CD4-positive, alpha-beta T cell (primary cell): ENCODE measurements around the gene GOLGA1. TPM values are rescaled to one million over a fixed set of nuclear protein-coding genes. Genes with fewer than 3 reads are reported as not detected.

Experiments used
- ATAC-seq: fragments of 200-7000 bp; cut with Tn5 transposase; one replicate; pipeline ENCODE4 v1.10.0; 2022; ENCODE audit warnings: mild to moderate bottlenecking; ENCODE audit not compliant: poor library complexity
- CTCF ChIA-PET: fragments of 350-600 bp; sonication (Branson Sonifier 250); formaldehyde crosslinking; loops from one replicate; lab custom pipeline; 2021; ENCODE audit warnings: antibody characterized with exemption, inconsistent platforms; lab: Charles Lee
- POLR2A ChIA-PET: fragments of 350-600 bp; sonication (Branson Sonifier 250); formaldehyde crosslinking; loops from one replicate; lab custom pipeline; 2021; ENCODE audit warnings: antibody characterized with exemption, inconsistent platforms; lab: Charles Lee
- DNase-seq, 14 experiments: peaks; one replicate each; pipeline ENCODE4 v3.0.0-alpha.2; 2013 to 2020; ENCODE audit warnings: mixed read lengths in 2 of 14
- H3K27ac ChIP-seq, 2 donors: one replicate each; pipeline versions ENCODE4 v1.5.1 to v1.7.0; 2013; ENCODE audit warnings: low read length in 2 of 2, low read depth in 1 of 2, mild to moderate bottlenecking in 1 of 2
- H3K27me3 ChIP-seq, 2 experiments: 1 replicate in 1 of 2; 2 replicates in 1 of 2; pipeline versions ENCODE4 v1.6.1 to v1.7.0; 2013; ENCODE audit warnings: low read length in 2 of 2, control low read depth in 1 of 2, mild to moderate bottlenecking in 1 of 2, moderate library complexity in 1 of 2; ENCODE audit not compliant: insufficient read depth in 2 of 2, control insufficient read depth in 1 of 2
- H3K36me3 ChIP-seq: one replicate; pipeline ENCODE4 v1.6.1; 2013; ENCODE audit warnings: low read length, control low read depth; ENCODE audit not compliant: insufficient read depth
- H3K4me1 ChIP-seq: one replicate; pipeline ENCODE4 v1.6.1; 2013; ENCODE audit warnings: low read length, control low read depth; ENCODE audit not compliant: insufficient read depth
- H3K4me3 ChIP-seq: one replicate; pipeline ENCODE4 v1.5.1; 2013; ENCODE audit warnings: mild to moderate bottlenecking, low read length, moderate library complexity
- H3K9me3 ChIP-seq, 2 experiments: 1 replicate in 1 of 2; 2 replicates in 1 of 2; pipeline versions ENCODE4 v1.6.1 to v1.7.0; 2013; ENCODE audit warnings: low read length in 2 of 2, mild to moderate bottlenecking in 2 of 2, control low read depth in 1 of 2, moderate library complexity in 1 of 2; ENCODE audit not compliant: control insufficient read depth in 1 of 2, insufficient read depth in 1 of 2
- H3K27ac Mint-ChIP-seq: one replicate; pipeline ENCODE4 v1.8.0; 2020; ENCODE audit warnings: mixed read lengths
- H3K27me3 Mint-ChIP-seq: one replicate; pipeline ENCODE4 v1.8.0; 2021; ENCODE audit warnings: mixed read lengths
- H3K36me3 Mint-ChIP-seq: one replicate; pipeline ENCODE4 v1.8.0; 2021; ENCODE audit warnings: low read depth, mixed read lengths
- H3K4me1 Mint-ChIP-seq: one replicate; pipeline ENCODE4 v1.8.0; 2021; ENCODE audit warnings: low read depth, mixed read lengths
- H3K4me3 Mint-ChIP-seq: one replicate; pipeline ENCODE4 v1.8.0; 2020; ENCODE audit warnings: mild to moderate bottlenecking, mixed read lengths
- H3K9me3 Mint-ChIP-seq: one replicate; pipeline ENCODE4 v1.8.0; 2020; ENCODE audit warnings: mixed read lengths
- intact Hi-C, 2 experiments: fragments of 100-400 bp; cut with DNase I in 1 of 2; cut with micrococcal nuclease in 1 of 2; formaldehyde crosslinking; loops; one replicate each; pipeline versions ENCODE4 v1.15.1 to v1.9.0; 2023 to 2025; cut with DNase I, micrococcal nuclease
- total RNA-seq, 174 experiments: library from RNA in 2 of 174; stranded (reverse) in 2 of 174; gene quantifications; one replicate each; pipeline ENCODE4 v1.2.3 and lab custom pipeline; 2021 to 2026
- TF ChIP-seq, protein P1 (sequence below): fragments of 200-600 bp; IDR thresholded peaks from one replicate; pipeline ENCODE4 v1.8.0; 2022; ENCODE audit warnings: antibody characterized with exemption, mild to moderate bottlenecking

GOLGA1 gene
- total RNA-seq, 2 experiments from 2014 or later = 12.9 to 22.2 TPM

DNA sequence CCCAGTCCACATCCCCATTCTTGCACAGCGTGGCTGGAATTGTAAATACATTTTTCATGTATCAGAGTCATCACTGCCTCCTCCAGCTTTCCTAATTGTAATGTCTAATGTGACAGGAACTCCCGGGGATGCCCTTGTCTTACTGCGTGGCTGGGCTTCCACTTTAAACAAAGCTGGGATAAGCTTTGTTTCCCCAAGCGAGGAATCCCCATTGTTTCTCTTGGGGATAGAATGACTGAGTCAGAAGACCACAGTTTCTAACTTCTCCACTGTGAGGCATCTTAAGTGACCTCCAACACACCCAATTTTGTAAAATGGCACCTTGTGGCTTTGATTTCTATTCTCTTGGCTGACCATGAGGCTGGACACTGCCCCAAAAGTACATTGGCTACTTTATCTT lies 56.5 kb downstream of the GOLGA1 start:
- Histone ChIP-seq H3K4me1 (peaks cover 6% of the 10 kb centered on the region), H3K9me3 (no peaks in the 10 kb centered on the region), H3K36me3 (peaks cover 79% of the 10 kb centered on the region), H3K27ac (no peak overlapping the region), H3K4me3 (no peak overlapping the region), H3K27me3 (no peaks in the 10 kb centered on the region)
- H3K27ac Mint-ChIP-seq = no peak overlapping the region
- intact Hi-C loops = no loop called here
- no peak overlapping the region for H3K4me3 Mint-ChIP-seq
- H3K4me1 Mint-ChIP-seq = no peaks in the 10 kb centered on the region
- H3K9me3 Mint-ChIP-seq = no peaks in the 10 kb centered on the region
- H3K27me3 Mint-ChIP-seq = no peaks in the 10 kb centered on the region
- DNase-seq (no peak), ATAC-seq (no peak)
- ChIA-PET CTCF (interaction anchor here (0.7 kb wide), 1 partner anchor 144 kb away, joined by 3 read pairs; no protein-coding TSS in a partner anchor), POLR2A (no interaction called here)
- peaks cover 87% of the 10 kb centered on the region for H3K36me3 Mint-ChIP-seq
- TF ChIP-seq, protein P1, sequence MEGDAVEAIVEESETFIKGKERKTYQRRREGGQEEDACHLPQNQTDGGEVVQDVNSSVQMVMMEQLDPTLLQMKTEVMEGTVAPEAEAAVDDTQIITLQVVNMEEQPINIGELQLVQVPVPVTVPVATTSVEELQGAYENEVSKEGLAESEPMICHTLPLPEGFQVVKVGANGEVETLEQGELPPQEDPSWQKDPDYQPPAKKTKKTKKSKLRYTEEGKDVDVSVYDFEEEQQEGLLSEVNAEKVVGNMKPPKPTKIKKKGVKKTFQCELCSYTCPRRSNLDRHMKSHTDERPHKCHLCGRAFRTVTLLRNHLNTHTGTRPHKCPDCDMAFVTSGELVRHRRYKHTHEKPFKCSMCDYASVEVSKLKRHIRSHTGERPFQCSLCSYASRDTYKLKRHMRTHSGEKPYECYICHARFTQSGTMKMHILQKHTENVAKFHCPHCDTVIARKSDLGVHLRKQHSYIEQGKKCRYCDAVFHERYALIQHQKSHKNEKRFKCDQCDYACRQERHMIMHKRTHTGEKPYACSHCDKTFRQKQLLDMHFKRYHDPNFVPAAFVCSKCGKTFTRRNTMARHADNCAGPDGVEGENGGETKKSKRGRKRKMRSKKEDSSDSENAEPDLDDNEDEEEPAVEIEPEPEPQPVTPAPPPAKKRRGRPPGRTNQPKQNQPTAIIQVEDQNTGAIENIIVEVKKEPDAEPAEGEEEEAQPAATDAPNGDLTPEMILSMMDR = no peak

GRCh38 chr9:124882231-124882630 lies 58.7 kb downstream of the GOLGA1 start:
- no peak for ATAC-seq
- Histone ChIP-seq H3K4me3 (no peak overlapping the region), H3K9me3 (no peaks in the 10 kb centered on the region), H3K36me3 (peaks cover 77% of the 10 kb centered on the region), H3K4me1 (peaks cover 6% of the 10 kb centered on the region), H3K27me3 (no peaks in the 10 kb centered on the region), H3K27ac (no peak overlapping the region)
- no peaks in the 10 kb centered on the region for H3K9me3 Mint-ChIP-seq
- no peak overlapping the region for H3K4me3 Mint-ChIP-seq
- no peak overlapping the region for H3K27ac Mint-ChIP-seq
- peaks cover 88% of the 10 kb centered on the region for H3K36me3 Mint-ChIP-seq
- POLR2A ChIA-PET = no interaction called here
- no peak for DNase-seq
- no peaks in the 10 kb centered on the region for H3K4me1 Mint-ChIP-seq
- TF ChIP-seq, protein P1 = no peak
- CTCF ChIA-PET = no interaction called here
- intact Hi-C loops = no loop called here
- no peaks in the 10 kb centered on the region for H3K27me3 Mint-ChIP-seq

DNA sequence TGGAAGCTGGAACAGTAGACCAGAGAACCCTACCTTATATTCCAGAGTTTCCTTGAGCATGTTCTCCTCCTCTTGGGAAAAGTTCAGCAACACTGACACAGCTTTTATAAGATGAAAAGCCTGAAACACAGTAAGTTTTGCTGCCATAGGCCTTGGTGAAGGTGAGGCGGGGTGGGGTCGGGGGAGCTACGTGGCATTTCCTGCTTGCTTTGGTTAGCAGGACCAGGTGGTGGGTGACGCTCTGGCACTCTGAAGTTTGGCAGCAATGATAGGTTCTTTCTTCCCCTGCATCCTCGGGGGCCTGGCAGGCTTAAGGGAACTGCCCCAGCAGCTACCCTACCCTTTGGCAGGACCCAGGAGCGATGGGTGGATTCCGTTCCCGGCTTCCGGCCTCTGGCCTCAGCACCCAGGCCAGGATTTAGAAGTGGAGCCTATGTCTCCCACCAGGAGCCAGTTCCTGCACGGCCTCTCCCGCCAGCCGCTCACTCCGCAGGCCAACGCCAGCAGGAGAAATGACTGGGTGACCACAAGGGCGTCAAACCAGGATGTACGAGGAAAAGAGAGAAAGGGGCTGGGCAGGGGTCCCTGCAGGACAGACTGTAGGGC lies 59.6 kb downstream of the GOLGA1 start:
- H3K4me3 Mint-ChIP-seq = no peak overlapping the region
- H3K36me3 Mint-ChIP-seq = peaks cover 85% of the 10 kb centered on the region
- H3K27me3 Mint-ChIP-seq = no peaks in the 10 kb centered on the region

More for the DNA sequence above, 59.6 kb downstream of the GOLGA1 start:
- DNase-seq (no peak), ATAC-seq (no peak)
- ChIA-PET POLR2A (interaction anchor here (0.9 kb wide), 1 partner anchor 19 kb away, joined by 3 read pairs; the partner anchor contains the start of genes ARPC5L and RPL35), CTCF (no interaction called here)
- peaks cover 77% of the 10 kb centered on the region for H3K36me3 ChIP-seq
- no peak overlapping the region for H3K27ac Mint-ChIP-seq
- no peak overlapping the region for H3K4me3 ChIP-seq
- no peaks in the 10 kb centered on the region for H3K9me3 ChIP-seq
- no peaks in the 10 kb centered on the region for H3K27me3 ChIP-seq
- TF ChIP-seq, protein P1 = no peak
- H3K9me3 Mint-ChIP-seq = no peaks in the 10 kb centered on the region
- H3K4me1 Mint-ChIP-seq = no peaks in the 10 kb centered on the region
- no peak overlapping the region for H3K27ac ChIP-seq
- peaks cover 10% of the 10 kb centered on the region for H3K4me1 ChIP-seq
- intact Hi-C loops = no loop called here
